ENCODE results near the gene ADAMTS2. TPM values are rescaled to one million over a fixed set of nuclear protein-coding genes. Genes with fewer than 3 reads are reported as not detected.
A peak's percentile ranks its signal among the peaks of the same experiment; 100 is the strongest.

ADAMTS2 gene
- total and polyA plus RNA-seq, 2 of the 8 experiments (the other 6 are each of a cell fraction or from before 2014, with no cell fraction given) = 6.6 to 7.3 TPM

- no peak overlapping the region for H3K4me3 ChIP-seq (ENCODE audit: extremely low read depth in 1 of 4, insufficient read depth in 2 of 4, low read depth in 3 of 4, low read length in 4 of 4)
- no peaks in the 10 kb centered on the region for H3K79me2 ChIP-seq (ENCODE audit: control insufficient read depth in 1 of 2, insufficient read depth in 2 of 2, low read length in 2 of 2)
- H3K4me1 ChIP-seq (replicated peaks in 1 of 4; ENCODE audit: control insufficient read depth in 3 of 4, insufficient read depth in 4 of 4, low read length in 3 of 4) = peaks cover 0 to 8% (median 0%) of the 10 kb centered on the region in 4 experiments; a peak in 3 of 7 replicates
- H3K4me2 ChIP-seq (ENCODE audit: insufficient read depth in 1 of 2, low read depth in 2 of 2, low read length in 2 of 2) = no peak overlapping the region
- no peak overlapping the region for H3K4ac ChIP-seq (replicated peaks; ENCODE audit: insufficient read length, low read depth, low read length)
- H3K18ac ChIP-seq (ENCODE audit: extremely low read depth, low read length) = no peak overlapping the region
- no peak overlapping the region for H2AK5ac ChIP-seq (ENCODE audit: low read depth, low read length)
- H2AFZ ChIP-seq (ENCODE audit: low read length) = no peak overlapping the region
- H3K79me1 ChIP-seq (ENCODE audit: low read depth, low read length) = peaks cover 3% of the 10 kb centered on the region; the same call in 1 of the 2 replicates
- H2BK12ac ChIP-seq (ENCODE audit: low read depth, low read length) = 0 out of 2 replicates have a peak overlapping the region, but pooled peaks have one; percentile 27
- H3K27ac ChIP-seq (ENCODE audit: low read depth, low read length) = no peak overlapping the region
- no peaks in the 10 kb centered on the region for H4K20me1 ChIP-seq (replicated peaks in 1 of 2; ENCODE audit: control insufficient read depth in 1 of 2, insufficient read depth in 2 of 2, low read length in 2 of 2)
- no peak overlapping the region for H2BK20ac ChIP-seq (ENCODE audit: low read length)
- FAIRE-seq (no peak), DNase-seq (ENCODE audit: low read depth in 1 of 2, low spot score in 2 of 2) (no peak)
- no peak overlapping the region for H4K8ac ChIP-seq (ENCODE audit: extremely low read depth, insufficient read depth, low read length)
- H3K14ac ChIP-seq (ENCODE audit: insufficient read length) = no peak overlapping the region
- ChIA-PET POLR2A (ENCODE audit: partially characterized antibody) (no interaction called here), CTCF (ENCODE audit: partially characterized antibody) (interaction anchor here (2.1 to 2.9 kb wide), 2 partner anchors 11 to 166 kb away, joined by 6 to 13 read pairs; no protein-coding TSS in a partner anchor)
- no peak overlapping the region for H2BK120ac ChIP-seq (replicated peaks; ENCODE audit: low read depth, low read length)
- H3K27me3 ChIP-seq (replicated peaks in 1 of 4; ENCODE audit: control insufficient read depth in 3 of 4, extremely low read depth in 1 of 4, insufficient read depth in 3 of 4, low read length in 3 of 4) = no peaks in the 10 kb centered on the region
- H4K5ac ChIP-seq (ENCODE audit: insufficient read length, low read depth, low read length) = no peak overlapping the region
- H3K36me3 ChIP-seq (ENCODE audit: control insufficient read depth in 2 of 4, insufficient read depth in 4 of 4, low read length in 3 of 4) = no peaks in the 10 kb centered on the region
- no peaks in the 10 kb centered on the region for H3K23me2 ChIP-seq (ENCODE audit: low read depth, low read length)
- 92% methylated on average over 10 of the region's 13 CpGs; no CpG with 5 or more reads in 1 of the 2 experiments for WGBS, 2 experiments (ENCODE audit: extremely low coverage in 1 of 2, insufficient coverage in 1 of 2, insufficient read length in 1 of 2, insufficient replicate concordance in 2 of 2, low coverage in 1 of 2, low lambda C conversion rate in 2 of 2, missing lambda C conversion rate in 1 of 2)
- no peak overlapping the region for H2BK5ac ChIP-seq (ENCODE audit: low read depth, low read length)
- no peak overlapping the region for H4K91ac ChIP-seq (replicated peaks; ENCODE audit: insufficient read length, low read length)
- H3K56ac ChIP-seq (replicated peaks; ENCODE audit: insufficient read length, low read depth, low read length) = no peak overlapping the region
- H3K9ac ChIP-seq (replicated peaks in 1 of 4; ENCODE audit: extremely low read depth in 1 of 4, low read depth in 3 of 4, low read length in 3 of 4) = no peak overlapping the region
- no peak overlapping the region for H3K23ac ChIP-seq (ENCODE audit: insufficient read length)
- H2BK15ac ChIP-seq (ENCODE audit: low read length) = no peak overlapping the region
- no peaks in the 10 kb centered on the region for H3K9me3 ChIP-seq (ENCODE audit: insufficient read depth in 2 of 2, low read depth in 1 of 2, low read length in 1 of 2)
- TF ChIP-seq EP300 (IDR thresholded peaks at IDR 0.05; ENCODE audit: borderline replicate concordance in 1 of 2, low read depth in 2 of 2, low read length in 2 of 2) (no peak), TEAD4 (IDR thresholded peaks at IDR 0.05; ENCODE audit: low read depth, low read length) (no peak), TCF12 (IDR thresholded peaks at IDR 0.05; ENCODE audit: low read depth, low read length) (no peak), HDAC2 (IDR thresholded peaks at IDR 0.05; ENCODE audit: borderline replicate concordance in 1 of 2, low read depth in 2 of 2, low read length in 2 of 2) (no peak)
- TF ChIP-seq, protein P1, sequence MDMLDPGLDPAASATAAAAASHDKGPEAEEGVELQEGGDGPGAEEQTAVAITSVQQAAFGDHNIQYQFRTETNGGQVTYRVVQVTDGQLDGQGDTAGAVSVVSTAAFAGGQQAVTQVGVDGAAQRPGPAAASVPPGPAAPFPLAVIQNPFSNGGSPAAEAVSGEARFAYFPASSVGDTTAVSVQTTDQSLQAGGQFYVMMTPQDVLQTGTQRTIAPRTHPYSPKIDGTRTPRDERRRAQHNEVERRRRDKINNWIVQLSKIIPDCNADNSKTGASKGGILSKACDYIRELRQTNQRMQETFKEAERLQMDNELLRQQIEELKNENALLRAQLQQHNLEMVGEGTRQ (IDR thresholded peaks at IDR 0.05; ENCODE audit: low read length) = no peak
Measured at GRCh38 chr5:179332741-179333290, 12.4 kb downstream of the ADAMTS2 start.
